ENCODE measurements around the gene APBA1. TPM values are rescaled to one million over a fixed set of nuclear protein-coding genes. Genes with fewer than 3 reads are reported as not detected.

Gene APBA1
- polyA plus RNA-seq, 3 donors, result 1.6 TPM; not detected in 2

DNA sequence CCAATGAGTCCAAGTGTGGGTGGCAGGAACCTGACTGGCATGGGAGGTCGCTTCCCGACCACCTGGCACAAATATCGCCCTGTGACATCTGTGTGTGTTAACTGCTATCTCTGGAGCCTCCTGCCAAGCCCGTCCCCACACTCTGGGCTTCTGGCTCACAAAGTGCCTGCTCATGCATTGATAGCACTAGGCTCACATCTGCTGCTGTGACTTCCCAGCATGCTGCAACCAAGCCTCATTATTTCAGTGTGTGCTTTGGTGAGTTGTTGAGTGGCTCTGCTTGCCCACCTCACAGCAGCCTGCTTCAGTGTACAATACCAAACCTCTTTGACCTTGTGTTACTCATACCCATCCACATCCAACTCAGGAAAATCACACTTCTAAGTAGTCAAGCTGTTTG lies 139.8 kb downstream of the APBA1 start:
- intact Hi-C loops (cut with micrococcal nuclease), result no loop called here
- Histone ChIP-seq H3K4me3 (replicated peaks in 1 of 3; ENCODE audit: low read depth in 2 of 3, low read length in 3 of 3) (no peak overlapping the region), H3K4me2 (replicated peaks; ENCODE audit: extremely low read depth, low read length, poor library complexity, severe bottlenecking) (no peak overlapping the region), H3K4me1 (ENCODE audit: control insufficient read depth in 1 of 2, insufficient read depth in 2 of 2, low read length in 2 of 2) (no peaks in the 10 kb centered on the region), H3K79me2 (ENCODE audit: insufficient read depth, low read length) (no peaks in the 10 kb centered on the region), H3K9me3 (replicated peaks in 1 of 2; ENCODE audit: control insufficient read depth in 1 of 2, insufficient read depth in 1 of 2, low read length in 2 of 2) (no peaks in the 10 kb centered on the region), H4K20me1 (ENCODE audit: insufficient read depth, low read length) (no peaks in the 10 kb centered on the region), H3K27me3 (ENCODE audit: control insufficient read depth in 2 of 2, insufficient read depth in 2 of 2, low read length in 2 of 2) (peaks cover 2 to 3% of the 10 kb centered on the region in 2 donors), H3K36me3 (replicated peaks in 1 of 2; ENCODE audit: control insufficient read depth in 1 of 2, insufficient read depth in 2 of 2, low read length in 2 of 2) (no peaks in the 10 kb centered on the region), H2AFZ (ENCODE audit: insufficient read depth, low read depth, low read length, poor library complexity, severe bottlenecking) (no peak overlapping the region), H3K27ac (ENCODE audit: low read depth in 1 of 2, low read length in 2 of 2) (no peak overlapping the region), H3K9ac (ENCODE audit: insufficient read depth, low read length, poor library complexity, severe bottlenecking) (no peak overlapping the region)
- H3K9me3 Mint-ChIP-seq, result peaks cover 0 to 3% (median 1%) of the 10 kb centered on the region in 7 donors
- TF ChIP-seq, protein P1, sequence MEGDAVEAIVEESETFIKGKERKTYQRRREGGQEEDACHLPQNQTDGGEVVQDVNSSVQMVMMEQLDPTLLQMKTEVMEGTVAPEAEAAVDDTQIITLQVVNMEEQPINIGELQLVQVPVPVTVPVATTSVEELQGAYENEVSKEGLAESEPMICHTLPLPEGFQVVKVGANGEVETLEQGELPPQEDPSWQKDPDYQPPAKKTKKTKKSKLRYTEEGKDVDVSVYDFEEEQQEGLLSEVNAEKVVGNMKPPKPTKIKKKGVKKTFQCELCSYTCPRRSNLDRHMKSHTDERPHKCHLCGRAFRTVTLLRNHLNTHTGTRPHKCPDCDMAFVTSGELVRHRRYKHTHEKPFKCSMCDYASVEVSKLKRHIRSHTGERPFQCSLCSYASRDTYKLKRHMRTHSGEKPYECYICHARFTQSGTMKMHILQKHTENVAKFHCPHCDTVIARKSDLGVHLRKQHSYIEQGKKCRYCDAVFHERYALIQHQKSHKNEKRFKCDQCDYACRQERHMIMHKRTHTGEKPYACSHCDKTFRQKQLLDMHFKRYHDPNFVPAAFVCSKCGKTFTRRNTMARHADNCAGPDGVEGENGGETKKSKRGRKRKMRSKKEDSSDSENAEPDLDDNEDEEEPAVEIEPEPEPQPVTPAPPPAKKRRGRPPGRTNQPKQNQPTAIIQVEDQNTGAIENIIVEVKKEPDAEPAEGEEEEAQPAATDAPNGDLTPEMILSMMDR (IDR thresholded peaks at IDR 0.05), result no peak
- no peak overlapping the region for H3K4me3 Mint-ChIP-seq
- H3K27ac Mint-ChIP-seq, result peak overlapping the region in 1 of 7 donors; percentile 26
- WGBS (ENCODE audit: insufficient coverage), result 80% methylated on average over 4 of the region's 4 CpGs
- DNase-seq, result no peak
- no peaks in the 10 kb centered on the region for H3K4me1 Mint-ChIP-seq
- peaks cover 0 to 2% (median 1%) of the 10 kb centered on the region in 3 donors for H3K27me3 Mint-ChIP-seq (ENCODE audit: low read depth in 3 of 3)
- H3K36me3 Mint-ChIP-seq, result no peaks in the 10 kb centered on the region

DNA sequence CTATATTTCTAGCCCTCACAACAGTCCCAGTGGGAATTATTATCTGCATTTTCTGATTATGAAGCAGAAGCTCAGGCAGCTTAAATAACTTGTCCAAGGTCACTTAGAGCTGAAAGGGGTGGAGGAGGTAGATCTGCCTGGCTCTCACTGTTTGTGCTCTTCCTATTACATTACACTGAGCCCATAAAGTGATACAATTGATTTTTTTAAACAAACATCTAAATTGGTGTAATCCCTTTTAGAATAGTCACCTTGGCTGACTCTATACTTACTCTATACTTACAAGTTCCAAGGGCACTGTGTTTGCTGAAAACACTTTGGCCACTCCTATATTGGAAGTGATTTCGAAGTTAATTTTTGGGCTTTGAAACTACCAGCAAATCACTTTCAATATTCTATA lies 144.7 kb downstream of the APBA1 start:
- DNase-seq, result no peak
- no peaks in the 10 kb centered on the region for H3K79me2 ChIP-seq (ENCODE audit: insufficient read depth, low read length)
- H3K27ac Mint-ChIP-seq, result no peak overlapping the region
- peaks cover 0 to 3% of the 10 kb centered on the region in 2 donors for H3K27me3 ChIP-seq (ENCODE audit: control insufficient read depth in 2 of 2, insufficient read depth in 2 of 2, low read length in 2 of 2)
- WGBS (ENCODE audit: insufficient coverage), result no CpG with 5 or more reads among the region's 1 CpG
- no peaks in the 10 kb centered on the region for H3K4me1 ChIP-seq (ENCODE audit: control insufficient read depth in 1 of 2, insufficient read depth in 2 of 2, low read length in 2 of 2)
- H3K4me2 ChIP-seq (replicated peaks; ENCODE audit: extremely low read depth, low read length, poor library complexity, severe bottlenecking), result no peak overlapping the region
- H3K9me3 ChIP-seq (replicated peaks in 1 of 2; ENCODE audit: control insufficient read depth in 1 of 2, insufficient read depth in 1 of 2, low read length in 2 of 2), result no peaks in the 10 kb centered on the region
- H3K27me3 Mint-ChIP-seq (ENCODE audit: low read depth in 3 of 3), result peaks cover 0 to 2% (median 0%) of the 10 kb centered on the region in 3 donors
- no peaks in the 10 kb centered on the region for H4K20me1 ChIP-seq (ENCODE audit: insufficient read depth, low read length)
- intact Hi-C loops (cut with micrococcal nuclease), result no loop called here
- no peak overlapping the region for H3K9ac ChIP-seq (ENCODE audit: insufficient read depth, low read length, poor library complexity, severe bottlenecking)
- no peaks in the 10 kb centered on the region for H3K4me1 Mint-ChIP-seq
- no peak overlapping the region for H3K4me3 Mint-ChIP-seq
- peaks cover 1 to 10% (median 3%) of the 10 kb centered on the region in 7 donors for H3K9me3 Mint-ChIP-seq
- no peaks in the 10 kb centered on the region for H3K36me3 Mint-ChIP-seq
- TF ChIP-seq, protein P1 (IDR thresholded peaks at IDR 0.05), result no peak
- H3K27ac ChIP-seq (ENCODE audit: low read depth in 1 of 2, low read length in 2 of 2), result no peak overlapping the region
- H3K36me3 ChIP-seq (replicated peaks in 1 of 2; ENCODE audit: control insufficient read depth in 1 of 2, insufficient read depth in 2 of 2, low read length in 2 of 2), result no peaks in the 10 kb centered on the region
- no peak overlapping the region for H3K4me3 ChIP-seq (replicated peaks in 1 of 3; ENCODE audit: low read depth in 2 of 3, low read length in 3 of 3)
- no peak overlapping the region for H2AFZ ChIP-seq (ENCODE audit: insufficient read depth, low read depth, low read length, poor library complexity, severe bottlenecking)
